Central memory CD4-positive, alpha-beta T cell (primary cell): ENCODE measurements around the gene ZNF20.
"Not testable (repeated sequence)": the region's sequence is repeated elsewhere in the genome, so short reads cannot be mapped to it uniquely, and the experiment has no call there.

Source experiments
- DNase-seq: peaks from one replicate; pipeline ENCODE4 v3.0.0; 2022

Gene ZNF20

DNA sequence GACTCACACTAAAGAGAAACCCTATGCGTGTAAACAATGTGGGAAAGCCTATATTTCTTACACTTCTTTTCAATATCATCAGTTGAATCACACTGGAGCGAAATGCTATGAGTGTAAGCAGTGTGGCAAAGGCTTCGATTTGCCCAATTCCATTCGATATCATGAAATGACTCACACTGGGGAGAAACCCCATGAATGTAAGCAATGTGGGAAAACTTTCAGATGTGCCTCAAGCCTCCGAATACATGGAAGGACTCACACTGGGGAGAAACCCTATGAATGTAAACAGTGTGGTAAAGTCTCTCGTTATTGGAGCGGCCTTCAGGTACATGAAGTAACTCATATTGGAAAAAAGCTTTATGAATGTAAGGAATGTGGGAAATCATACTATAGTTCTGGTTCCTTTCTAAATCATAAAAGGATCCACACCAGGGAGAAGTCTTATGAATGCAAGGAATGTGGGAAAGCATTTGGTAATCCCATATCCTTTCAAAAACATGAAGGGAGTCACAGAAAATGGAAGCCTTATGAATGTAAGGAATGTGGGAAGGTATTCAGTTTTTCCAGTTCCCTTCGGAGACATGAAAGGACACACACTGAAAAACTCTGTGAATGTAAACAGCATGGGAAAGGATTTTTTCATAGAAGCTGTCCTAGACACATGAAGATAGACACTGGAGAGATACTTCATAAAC is 28.1 kb downstream of the ZNF20 start:
- DNase-seq: no peak

DNA sequence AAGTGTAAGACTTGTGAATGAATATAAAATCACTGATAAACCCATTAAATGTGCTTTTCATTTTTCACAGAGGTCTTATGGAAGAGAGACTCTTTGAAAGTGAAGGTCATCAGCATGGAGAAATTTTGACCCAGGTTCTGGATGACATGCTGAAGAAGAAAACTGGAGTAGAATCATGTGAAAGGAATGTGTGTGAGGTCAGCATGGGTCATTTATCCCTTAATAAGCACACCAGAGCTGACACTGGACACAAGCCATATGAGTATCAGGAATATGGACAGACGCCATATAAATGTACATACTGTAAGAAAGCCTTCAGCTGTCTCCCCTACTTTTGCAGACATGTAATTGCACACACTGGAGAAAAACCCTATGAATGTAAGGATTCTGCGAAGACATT is 29.0 kb downstream of the ZNF20 start:
- no peak for DNase-seq

DNA sequence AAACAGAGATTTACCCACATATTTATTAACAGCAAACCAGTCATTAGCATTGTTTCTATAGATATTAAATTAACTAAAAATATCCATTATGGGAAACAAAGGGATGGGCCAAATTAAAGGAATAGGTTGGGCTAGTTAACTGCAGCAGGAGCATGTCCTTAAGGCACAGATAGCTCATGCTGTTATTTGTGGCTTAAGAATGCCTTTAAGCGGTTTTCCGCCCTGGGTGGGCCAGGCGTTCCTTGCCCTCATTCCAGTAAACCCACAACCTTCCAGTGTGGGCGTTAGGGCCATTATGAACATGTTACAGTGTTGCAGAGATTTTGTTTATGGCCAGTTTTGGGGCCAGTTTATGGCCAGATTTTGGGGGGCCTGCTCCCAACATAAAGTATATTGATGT is 36.2 kb downstream of the ZNF20 start:
- not testable (repeated sequence) for DNase-seq

DNA sequence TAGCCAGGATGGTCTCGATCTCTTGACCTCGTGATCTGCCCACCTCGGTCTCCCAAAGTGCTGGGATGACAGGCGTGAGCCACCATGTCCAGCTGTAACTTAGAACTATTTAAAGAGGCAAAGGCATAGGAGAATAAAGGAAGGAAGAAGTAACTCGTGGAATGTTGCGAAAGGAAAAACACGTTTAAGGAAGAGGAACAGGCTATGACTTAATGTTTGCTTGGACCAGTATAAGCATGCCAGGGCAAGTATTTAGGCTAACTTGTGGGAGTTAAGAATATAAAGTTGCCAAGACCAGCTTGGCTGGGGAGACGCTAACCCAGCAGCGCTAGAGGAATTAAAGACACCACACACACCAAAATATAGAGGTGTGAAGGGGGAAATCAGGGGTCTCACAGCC is 42.1 kb downstream of the ZNF20 start:
- no peak for DNase-seq

DNA sequence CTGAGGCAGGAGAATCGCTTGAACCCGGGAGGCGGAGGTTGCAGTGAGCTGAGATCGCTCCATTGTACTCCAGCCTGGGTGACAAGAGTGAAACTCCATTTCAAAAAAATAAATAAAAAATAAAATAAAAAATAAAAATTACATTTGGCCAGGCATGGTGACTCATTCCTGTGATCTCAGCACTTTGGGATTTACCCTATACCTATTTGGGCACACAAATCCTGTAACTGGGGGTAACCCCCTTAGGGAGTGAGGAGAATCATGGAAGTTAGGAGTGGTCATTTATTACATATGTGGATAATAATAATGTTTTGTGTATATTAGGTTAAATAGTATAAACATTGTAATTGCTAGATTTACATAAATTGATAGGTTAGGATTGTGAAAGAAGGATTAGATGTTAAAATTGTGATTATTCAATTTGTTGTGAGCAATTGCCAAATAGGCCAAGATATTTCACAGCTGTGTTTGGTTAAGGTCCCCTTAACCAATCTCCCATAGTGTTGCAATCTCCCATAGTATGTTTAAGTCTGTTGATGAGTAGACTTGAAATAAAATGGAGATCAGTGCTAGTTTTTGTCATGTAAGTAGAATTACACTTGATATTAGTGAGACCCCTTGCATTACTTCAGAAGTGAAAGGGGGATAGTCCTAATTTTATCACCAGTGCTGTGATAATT is 44.9 kb downstream of the ZNF20 start:
- DNase-seq: no peak

DNA sequence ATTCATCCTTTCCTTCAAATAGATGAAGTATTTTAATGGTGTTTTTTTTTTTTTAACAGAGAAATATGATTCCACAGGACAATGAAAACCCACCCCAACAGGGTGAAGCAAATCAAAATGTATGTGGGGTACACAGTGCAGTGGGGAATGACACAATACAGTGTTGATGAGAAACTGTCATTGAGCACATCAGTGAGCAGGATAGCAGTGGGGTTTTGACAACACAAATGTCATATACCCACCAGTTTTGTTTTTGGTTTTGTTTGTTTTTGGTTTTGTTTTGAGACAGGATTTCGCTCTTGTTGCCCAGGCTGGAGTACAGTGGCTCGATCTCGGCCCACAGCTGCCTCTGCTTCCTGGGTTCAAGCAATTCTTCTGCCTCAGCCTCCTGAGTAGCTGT is 46.4 kb downstream of the ZNF20 start:
- no peak for DNase-seq

DNA sequence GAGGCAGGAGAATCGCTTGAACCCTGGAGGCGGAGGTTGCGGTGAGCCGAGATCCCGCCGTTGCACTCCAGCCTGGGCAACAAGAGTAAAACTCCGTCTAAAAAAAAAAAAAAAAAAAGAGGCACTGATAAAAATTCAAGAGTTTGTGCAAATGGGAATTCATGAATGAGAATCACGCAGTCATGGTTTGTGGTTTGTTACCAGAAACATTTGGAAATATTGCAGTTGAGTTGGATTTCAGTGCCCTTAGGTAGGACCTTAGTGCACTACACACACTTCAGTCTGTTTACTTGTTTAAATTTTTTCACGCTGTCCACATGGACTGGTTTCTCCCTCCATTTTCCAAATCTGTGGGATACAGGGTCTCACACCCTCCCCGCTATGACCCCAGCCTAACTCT is 47.2 kb downstream of the ZNF20 start:
- no peak for DNase-seq

DNA sequence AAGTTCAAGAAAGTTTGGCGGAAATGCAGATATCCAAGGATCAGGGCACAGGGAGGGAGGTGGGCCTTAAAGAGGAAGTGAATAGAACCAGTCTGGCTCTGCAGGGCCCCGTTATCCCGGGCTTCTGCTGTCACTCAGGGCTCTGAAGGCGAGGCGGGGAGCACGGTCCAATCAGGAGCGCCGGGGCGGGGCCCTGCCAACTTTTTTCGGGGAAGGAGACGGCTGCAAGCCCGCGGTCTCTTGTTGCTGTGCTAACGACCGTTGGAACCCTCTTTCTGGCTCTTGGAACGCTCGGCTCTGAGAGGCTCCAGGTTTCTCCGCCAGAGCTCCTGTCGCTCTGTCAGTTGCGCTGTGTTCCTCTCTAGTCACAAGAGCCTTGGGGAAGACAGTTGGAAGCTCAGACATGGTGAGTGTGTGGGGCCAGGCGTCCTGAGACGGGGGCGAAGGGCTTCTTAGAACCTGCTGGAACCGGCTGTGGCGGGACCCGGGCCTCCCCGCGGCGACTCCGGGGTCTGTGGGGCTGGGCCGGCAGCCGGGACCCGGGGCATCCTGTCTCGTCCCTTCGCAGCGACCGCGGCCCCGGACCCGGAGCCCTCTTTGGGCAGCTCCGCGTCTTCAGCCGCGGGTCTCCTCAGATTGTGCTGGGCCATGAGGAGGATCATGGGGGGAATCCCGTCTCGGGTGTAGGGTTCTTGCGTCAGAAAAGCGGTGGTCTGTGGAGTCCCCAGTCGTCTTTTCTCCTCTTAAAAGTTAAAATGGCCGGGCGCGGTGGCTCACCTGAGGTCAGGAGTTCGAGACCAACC is 47.9 kb downstream of the ZNF20 start:
- DNase-seq: peak; percentile 5

DNA sequence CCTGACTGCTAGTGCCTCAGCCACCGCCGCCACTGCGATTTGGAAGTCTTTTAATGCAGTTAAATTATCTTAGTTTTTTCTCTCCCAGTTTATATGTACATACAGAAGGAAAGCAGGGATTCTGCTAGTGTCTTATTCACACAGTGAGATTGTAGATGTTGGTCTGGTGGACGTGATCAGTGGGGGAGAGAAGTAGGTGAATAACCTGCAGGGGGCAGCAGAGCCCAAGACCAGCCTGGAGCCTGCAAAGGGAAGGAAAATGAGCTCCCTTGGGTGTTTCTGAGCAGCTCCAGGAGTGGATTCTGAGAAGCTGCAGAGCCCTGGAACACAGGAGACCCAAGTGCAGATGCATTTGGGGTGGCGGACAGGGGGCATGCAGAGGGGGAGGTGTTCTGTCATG is 49.3 kb downstream of the ZNF20 start:
- DNase-seq: peak; percentile 25

DNA sequence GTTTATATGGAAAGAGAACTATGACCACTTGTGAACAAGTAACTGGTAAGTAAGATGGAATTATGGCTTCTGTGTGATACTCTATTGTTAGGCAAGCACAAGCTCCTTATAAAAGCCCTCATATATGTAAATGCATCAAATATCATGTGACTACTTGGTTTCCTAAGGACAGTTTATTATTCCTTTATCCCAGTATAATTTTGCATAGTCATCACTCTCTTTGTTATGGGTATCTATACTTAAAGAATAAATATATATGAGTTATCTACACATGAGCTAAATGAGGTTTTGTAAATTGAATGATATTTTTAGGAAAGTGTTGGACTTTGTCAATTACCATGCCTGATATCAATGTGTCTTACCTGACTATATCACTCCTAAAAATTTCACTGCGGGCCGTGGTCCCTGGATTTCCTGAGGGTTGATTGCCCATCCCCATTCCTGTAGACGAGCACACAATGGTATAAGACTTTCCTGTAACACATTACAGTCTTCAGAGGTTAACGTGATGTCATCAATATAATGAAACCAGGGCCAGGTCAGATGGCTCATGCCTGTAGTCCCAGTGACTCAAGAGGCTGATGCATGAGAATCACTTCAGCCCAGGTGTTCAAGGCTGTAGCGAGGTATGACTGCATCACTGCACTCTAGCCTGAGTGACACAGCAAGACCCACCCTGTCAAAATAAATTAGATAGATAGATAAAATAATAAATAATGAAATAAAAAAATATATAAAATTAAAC is 54.9 kb downstream of the ZNF20 start:
- no peak for DNase-seq

DNA sequence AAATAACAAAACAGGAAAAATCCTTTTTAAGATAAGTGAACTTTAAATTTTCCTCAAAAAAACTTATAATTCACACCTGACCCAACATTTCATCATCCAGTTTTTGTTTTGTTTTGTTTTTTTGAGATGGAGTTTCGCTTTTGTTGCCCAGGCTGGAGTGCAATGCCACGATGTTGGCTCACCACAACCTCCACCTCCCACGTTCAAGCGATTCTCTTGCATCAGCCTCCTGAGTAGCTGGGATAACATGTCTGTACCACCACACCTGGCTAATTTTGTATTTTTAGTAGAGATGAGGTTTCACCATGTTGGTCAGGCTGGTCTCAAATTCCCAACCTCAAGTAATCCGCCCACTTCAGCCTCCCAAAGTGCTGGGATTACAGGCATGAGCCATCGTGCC is 56.8 kb downstream of the ZNF20 start:
- not testable (repeated sequence) for DNase-seq
